Nucleus accumbens (tissue), 56 donors: ENCODE data around the gene BCL7A.
"Not testable (repeated sequence)": the region's sequence is repeated elsewhere in the genome, so short reads cannot be mapped to it uniquely, and the experiment has no call there.

Source experiments
- DNase-seq, 56 donors: peaks; one replicate each; lab custom pipeline; 2025; lab: John Stamatoyannopoulos, UW

Gene BCL7A

DNA sequence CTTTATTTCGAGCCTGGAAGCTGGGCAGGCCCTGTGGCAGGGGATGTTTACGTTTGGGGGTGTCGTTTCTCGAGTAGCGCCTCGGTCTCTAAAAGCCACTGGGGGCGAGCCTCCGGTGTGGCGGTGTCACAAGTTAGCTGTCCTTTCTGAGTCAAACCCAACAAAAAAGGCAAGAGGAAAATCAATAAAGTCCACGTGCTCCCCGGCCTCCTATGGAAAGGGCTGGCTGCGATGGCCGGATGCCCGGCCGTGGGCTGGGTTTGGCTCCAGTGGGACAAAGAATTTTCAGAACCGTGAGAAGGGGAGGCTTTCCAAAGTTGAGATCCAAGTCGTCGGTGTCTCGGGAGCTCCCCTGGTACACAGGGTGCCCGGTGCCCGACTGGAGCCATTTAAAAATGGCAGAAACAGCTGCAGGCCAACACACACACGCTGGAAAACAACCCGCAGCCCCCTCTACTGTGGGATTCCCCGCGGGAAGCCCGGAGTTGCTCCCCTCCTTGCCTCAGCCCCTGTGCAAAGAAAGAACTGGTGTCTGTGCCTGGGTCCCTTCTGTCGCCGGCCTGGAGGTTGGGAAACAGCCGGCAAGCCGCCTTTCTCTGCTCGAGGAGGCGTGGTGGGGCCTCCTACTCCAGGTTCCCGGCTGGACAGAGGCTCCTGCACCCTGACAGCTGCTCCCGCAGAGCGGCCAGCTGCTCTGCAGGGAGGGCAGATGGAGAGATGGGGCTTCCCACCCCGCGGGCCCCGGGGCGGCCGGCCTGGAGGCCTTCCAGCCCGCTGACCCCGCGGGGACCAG lies 1.9 kb downstream of the BCL7A start:
- peak in 52 of 56 donors; percentile 13 to 80 (median 57) for DNase-seq

DNA sequence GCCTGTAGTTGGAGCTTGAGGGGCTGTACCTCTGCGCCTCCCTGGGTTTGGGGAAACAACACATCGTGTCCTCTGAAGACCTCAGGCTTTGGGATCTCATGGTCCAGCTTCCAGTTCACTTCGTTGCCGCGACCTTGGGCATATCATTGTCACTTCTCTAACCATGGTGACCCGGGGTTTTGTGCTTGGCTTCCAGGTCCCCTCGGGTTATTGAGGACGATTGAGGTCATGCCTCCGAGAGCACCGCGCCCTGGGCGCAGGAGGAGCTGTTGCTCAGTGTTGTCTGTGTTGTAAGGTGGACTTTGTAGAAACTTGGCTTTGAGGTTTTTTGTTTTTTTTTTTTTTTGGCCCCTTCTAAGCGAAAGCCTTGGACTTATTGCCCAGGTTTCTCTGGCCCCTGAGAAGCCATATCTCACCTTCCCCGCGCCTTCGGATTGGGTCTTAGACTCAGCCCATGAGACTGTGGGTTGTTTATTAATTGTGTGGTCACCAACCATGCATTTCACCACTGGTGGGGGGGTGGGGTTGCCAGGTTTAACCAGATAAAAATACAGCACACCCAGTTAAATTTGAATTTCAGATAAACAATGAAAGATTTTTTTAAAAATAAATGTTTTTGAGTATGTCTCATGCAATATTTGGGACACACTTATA lies 2.6 kb downstream of the BCL7A start:
- DNase-seq = peak in 1 of 56 donors; percentile 3

DNA sequence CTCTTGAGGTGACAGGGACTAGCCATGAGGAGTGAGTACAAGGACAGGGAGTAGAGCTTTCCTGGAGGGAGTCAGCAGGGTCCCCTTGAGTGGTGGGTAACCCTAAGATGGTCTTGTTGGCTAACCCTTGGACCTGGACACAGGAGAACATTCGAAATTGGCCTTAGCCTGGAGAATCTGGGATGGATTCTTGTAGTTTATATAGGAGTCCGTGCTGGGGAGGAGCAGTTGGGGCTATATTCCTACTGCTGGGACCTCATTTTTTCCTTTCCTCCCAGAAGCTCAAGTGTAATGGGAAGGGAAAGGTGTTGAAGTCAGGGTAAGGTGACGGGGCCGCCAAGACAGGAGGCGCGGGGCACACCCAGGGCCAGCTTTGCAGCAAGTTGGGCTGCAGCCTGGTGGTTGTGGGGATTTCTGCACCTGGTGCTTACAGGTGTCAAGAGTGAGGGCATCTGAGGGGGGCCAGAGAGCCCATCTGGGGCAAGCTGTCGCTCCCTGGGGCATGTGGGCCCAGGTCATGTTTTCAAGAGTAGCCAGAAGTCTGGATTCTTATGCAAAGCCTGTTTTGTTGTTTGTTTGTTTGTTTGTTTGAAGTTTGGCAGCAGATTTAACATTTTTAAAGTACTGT lies 5.1 kb downstream of the BCL7A start:
- DNase-seq = no peak

DNA sequence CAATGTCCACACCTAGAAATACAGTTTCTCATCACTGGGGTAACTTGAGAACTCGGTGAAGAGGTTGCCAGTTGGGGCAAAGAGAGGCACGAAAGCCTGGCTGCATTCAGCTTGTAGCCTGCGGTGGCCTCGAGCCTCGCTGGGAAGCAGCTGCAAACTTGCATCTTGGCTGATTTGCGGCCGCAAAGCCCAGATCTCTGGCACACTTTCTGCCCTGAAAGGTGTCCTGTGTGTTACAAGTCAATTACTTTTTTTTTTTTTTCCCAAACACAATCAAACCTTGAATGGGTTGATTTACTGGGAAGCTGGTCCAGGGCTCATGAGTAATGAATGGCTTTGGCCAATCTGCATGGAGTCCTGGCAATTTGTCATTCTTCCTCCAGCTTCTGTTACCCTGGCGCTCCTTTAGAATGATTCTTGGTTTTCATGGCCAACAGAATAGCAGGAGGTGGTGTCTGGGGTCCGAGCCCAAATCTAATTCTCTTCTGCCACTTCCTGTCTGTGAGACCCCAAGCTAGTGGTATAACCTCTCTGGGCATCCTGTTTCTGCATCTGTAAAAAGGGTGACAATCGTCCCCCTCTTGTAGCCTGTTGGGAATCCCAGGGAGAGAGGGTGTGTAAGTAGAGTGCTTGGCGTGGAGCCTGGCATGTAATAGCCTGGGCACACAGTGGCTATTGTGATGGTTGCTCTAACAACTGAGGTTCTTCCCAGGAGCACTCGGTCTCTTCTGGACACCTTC lies 6.7 kb downstream of the BCL7A start:
- peak in 30 of 56 donors; percentile 6 to 55 (median 20) for DNase-seq

DNA sequence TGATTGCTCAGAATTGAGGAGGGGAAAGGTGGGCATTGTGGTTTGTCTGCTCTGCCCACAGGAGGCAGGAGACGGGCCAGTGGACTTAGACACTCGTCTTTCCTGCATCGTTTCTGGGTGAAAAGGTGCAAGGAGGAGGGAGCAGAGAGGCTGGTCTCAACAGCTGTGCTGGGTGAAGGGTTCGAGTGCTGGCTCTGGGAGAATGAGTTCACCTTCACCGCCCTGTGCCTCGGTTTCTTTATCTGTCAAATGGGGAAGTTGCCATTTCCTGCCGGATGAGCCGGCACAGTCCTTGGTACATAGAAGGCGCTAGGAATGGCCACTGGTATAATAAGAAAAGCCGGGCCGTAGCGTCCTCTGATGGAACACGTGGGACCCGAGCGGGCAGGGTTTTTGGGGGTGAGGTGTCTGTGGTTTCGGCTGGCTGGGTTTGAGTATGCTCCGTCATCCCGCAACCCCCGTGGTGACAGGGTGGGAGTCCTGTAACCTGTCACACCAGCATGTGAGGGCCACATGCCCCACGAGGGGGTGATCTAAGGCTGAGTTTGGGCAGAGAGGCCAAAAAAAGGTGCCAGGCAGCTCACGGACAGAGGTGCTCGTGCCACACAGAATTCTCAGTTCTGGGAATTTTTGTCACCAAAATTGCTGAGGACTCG lies 7.3 kb downstream of the BCL7A start:
- no peak for DNase-seq

DNA sequence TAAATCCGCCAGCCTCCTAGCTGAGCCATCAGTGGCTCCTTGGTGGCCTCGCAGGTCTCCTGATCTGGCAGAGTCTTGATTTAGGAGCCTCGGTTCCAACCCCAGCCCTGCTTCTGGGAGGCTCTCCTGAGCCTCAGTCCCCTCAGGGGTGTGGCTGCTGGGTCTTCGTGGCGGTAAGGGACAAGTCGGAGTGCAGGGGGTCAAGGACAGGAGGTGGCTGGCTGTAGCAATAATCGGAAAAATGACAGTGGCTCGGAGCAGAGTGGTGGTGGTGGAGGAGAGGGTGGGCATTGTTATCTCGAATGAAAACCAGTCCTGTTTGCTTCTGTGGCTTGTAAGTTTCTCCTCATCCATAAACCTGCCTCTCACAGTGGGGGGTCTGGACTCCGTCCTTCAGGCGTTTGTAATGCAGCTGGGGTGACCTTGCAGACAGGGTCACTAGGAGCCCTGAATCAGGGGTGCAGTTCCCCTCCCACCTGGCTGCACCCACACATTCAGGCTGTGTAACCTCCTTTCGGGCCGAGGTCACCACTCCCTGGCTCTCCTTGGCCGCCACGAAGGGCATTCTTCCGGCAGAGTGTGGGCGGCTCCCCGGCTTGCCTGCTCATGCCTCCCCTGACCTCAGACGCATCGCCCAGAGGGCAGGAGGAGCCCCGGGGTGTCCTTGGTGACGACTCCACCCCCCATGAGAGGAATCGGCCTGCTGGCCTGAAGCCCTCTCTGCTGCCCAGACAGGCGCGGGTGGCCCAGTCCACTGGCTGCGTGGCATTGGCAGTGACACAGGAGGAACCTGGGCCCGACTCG lies 8.1 kb downstream of the BCL7A start:
- DNase-seq = peak in 1 of 56 donors; percentile 15

DNA sequence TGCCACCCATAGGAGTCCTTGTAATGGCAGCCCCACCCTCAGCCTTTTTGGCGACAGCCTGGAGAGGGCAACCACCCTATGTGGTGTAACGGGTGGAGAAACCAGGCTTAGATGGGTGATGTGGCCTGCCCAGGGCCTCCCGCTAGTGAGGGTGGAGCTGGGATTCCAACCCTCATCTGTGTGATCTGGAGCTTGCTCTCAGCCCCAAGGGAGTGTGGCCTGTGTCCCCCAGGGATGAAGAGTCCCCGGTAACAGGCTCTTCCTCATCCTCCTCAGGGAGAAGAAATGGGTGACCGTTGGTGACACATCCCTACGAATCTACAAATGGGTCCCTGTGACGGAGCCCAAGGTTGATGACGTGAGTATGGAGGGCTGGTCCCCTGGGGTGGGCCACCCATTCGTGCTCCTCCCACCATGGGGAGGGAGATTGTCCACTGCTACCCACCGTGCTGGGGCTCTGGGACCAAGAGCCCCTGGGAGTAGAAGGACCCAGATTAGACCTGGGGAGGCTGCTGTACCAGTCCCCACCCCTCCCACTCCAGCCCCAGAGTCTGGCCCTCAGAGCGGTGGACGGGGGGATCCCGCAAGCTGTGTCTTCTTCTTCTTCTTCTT lies 8.8 kb downstream of the BCL7A start:
- DNase-seq = no peak

DNA sequence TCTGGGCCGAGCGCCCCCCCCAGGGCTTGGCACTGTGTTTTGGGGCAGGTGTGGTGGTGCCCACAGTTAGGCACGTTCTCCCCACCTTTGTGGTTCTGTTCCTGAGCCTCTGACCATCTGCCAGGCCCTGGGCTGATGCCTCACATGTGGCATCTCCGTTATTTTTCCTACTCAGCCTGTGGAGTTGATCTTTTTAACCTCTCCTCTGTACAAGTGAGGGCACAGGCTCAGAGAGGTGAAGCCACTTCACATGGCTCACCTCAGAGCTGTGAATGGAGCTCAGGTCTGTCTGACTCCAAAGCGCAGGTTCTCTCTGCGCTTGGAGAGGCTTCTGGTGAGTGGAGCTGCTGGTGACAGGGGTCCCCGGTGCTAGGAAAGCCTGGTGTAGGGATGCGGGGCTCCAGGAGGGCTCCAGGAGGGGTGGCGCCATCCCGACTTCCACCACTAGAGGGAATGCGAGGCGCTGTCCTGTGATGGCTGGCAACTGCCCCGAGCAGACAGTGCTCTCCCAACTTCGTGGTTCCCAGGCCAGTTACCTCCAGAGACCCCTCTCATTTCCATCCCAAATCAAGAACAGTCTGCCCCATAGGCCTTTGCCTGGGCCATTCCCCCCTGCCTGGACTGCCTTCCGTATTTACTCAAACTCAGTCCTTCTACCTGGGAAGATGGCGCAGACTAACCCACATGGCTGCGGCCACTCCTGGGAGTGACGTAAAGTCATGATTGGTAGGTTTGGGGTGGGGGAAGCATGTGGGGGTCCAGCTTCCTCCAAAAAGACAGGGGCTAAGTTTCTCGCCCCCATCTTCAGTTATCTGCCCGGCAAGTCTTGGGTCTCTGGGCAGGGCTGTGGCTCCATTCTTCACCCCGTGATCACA lies 9.9 kb downstream of the BCL7A start:
- peak in 14 of 56 donors; percentile 4 to 44 (median 8) for DNase-seq

DNA sequence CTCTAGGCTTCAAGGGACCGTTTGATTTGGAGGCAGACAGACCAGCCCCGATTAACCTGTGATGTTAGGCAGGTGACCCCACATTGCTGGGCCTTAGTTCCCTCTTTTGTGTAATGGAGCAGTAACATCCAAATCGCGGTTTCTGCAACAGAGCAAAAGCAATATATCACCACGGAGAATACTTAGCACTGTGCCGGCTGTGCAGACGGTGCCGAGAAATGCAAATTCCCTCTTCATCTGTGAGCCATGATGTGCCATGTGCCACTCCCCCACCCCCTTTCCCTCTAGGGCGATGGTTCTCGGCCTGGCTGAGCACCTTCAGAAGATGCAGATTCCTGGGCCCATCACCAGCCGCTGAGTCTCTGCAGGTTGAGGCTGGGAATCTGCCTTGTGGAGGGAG lies 10.9 kb downstream of the BCL7A start:
- no peak for DNase-seq

DNA sequence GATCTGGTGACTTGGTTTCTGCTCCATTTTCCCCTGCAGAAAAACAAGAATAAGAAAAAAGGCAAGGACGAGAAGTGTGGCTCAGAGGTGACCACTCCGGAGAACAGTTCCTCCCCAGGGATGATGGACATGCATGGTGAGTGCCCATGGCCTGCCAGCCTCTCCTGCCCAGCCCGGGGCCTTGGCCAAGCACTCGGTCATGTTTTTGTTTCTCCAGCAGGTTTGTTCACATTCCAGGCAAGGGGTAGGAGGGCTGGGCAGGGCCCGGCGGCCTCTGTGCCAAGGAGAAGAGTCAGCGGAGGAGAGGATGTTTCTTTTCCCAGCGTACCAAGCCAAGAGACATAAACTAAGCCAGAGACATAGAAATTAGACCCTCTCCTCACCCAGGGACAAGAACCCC lies 13.6 kb downstream of the BCL7A start:
- DNase-seq = peak in 1 of 56 donors; percentile 16

DNA sequence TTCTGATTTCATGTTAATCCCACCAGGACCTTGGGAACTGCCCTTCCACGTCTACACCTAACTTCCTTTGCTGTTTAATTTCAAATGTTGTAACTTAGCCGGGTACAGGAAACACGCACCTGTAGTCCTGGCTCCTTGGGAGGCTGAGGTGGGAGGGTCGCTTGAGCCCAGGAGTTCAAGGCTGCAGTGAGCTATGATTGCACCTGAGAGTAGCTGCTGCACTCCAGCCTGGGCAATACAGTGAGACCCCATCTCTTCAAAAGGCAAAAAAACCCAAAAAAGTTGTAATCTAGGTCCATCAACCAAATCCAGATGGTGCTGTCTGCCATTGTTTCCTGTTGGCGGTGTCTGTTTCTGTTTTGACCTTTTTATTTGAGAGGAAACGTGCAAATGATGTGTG lies 14.5 kb downstream of the BCL7A start:
- no peak for DNase-seq

DNA sequence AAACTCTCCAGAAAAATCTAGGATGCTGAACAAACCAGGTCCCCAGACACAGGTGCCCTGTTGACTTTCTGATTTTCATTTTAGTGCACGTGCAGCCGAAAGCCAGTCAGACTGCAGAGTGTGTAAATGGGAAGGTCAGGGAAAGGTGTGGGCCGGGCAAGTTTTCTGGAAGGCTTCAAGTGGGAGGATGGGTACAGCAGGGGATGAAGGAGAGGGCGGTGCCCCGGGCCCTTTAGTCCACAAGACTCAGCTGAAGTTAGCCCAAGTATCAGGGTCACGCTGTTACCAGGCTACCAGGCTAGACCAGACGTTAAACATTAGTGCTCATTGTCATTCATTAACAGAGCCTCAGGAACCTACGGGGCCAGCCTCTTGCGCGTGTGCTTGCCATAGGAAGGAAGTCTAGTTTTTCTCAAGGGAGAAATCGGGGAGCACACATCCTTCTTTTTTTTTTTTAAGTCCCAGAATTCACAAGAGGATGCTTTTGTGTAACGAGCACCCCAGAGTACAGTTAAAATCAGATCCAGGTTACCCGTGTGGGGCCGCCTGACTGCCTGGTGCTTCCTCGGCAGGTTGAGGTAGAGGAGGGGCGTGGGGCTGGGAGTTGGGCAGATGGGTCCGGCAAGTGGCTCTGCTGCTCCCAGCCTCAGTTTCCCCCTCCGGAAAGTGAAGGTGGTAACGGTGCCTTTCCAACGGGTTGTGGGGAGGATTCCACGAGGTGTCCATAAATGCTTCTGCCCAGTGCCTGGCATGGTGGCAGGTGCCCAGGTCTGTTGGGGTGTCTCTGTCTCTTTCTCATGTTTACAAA lies 19.1 kb downstream of the BCL7A start:
- no peak for DNase-seq

DNA sequence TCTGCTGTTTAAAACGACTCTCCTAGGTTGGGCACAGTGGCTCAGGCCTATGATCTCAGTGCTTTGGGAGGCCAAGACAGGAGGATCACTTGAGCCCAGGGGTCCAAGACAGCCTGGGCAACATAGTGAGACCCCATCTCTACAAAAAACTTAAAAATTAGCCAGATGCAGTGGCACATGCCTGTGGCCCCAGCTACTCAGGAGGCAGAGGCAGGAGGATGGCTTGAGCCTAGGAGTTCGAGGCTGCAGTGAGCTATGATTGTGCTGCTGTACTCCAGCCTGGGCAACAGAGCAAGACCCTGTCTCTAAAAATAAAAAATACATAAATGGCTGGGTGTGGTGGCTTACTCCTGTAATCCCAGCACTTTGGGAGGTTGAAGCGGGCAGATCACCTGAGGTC lies 19.8 kb downstream of the BCL7A start:
- DNase-seq = not testable (repeated sequence)

DNA sequence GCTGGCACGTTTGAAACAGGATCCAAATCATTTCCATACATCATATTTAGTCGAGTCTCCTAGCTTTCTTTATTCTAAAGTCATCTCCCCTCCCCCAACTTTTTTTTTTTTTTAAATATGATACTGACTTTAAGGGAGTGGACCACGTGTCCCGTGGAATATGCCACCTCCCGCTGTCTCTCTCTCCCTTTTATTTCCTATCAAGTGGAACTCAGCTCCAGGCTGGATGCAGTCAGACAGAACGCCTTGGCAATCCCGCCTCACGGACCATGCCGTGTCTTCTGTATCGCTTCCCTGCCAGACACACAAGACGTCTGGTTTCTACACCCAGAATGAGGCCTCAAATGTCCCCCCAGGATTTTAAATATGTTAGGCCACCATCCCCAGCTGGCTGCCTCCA lies 21.2 kb downstream of the BCL7A start:
- DNase-seq = no peak

DNA sequence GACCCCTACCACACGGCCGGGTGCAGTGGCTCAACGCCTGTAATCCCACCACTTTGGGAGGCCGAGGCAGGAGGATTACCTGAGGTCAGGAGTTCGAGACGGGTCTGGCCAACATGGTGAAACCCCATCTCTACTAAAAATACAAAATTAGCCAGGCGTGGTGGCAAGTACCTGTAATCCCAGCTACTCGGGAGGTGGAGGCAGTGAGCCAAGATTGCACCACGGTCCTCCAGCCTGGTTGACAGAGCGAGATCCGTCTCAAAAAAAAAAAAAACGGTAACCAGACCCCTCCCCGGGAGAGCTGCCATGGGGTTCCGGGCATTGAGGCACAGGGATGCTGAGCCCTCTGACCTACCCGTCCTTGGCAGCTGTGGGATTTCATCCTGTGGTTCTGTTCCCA lies 21.8 kb downstream of the BCL7A start:
- DNase-seq = no peak

DNA sequence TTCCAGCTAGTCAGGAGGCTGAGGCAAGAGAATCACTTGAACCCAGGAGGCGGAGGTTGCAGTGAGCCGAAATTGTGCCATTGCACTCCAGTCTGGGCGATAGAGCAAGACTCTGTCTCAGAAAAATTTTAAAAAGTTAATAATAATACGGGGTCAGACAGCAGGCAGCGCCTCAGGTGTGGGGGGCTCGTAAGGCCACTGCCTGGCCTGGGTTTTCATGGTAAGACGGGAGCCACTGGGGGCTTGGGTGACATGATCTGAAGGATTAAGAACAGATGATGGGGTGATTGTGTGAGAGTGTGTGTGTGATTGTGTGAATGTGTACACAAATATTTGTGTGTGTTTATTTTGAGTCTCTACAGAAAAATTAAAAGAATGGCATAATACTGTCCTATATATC lies 23.6 kb downstream of the BCL7A start:
- no peak for DNase-seq

DNA sequence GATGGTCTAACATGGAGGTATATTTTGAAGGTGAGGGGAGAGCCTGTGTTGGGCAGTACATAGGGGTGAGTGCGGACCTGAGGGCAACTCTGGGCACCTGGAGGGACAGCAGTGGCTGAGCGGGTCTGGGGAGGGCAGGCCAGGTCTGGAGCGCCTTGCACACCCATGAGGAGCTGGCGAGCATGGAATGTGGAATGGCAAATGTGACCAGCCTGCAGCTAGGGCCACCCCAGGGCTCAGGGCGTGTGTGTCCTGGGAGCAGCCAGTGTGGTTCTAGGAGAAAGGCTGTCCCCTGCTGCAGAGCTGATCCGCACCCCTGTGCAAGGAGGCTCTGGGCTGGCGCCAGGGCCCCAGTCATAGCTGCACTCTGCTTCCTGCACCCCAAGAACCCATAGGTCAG lies 24.5 kb downstream of the BCL7A start:
- no peak for DNase-seq
